Lower leg skin (tissue), 4 donors: ENCODE results near the gene BBS1. TPM values are rescaled to one million over a fixed set of nuclear protein-coding genes. Genes with fewer than 3 reads are reported as not detected.
A peak's percentile ranks its signal among the peaks of the same experiment; 100 is the strongest.

ENCODE experiments used
- DNase-seq, 2 donors: peaks; one replicate each; pipeline ENCODE4 v3.0.0-alpha.2; 2019; ENCODE audit warnings: low spot score in 2 of 2
- H3K4me3 ChIP-seq: fragments of 200-600 bp; sonication (generic); 2 replicates; pipeline ENCODE4 v1.5.1; 2017; ENCODE audit warnings: mild to moderate bottlenecking, low read depth; ENCODE audit not compliant: poor library complexity, severe bottlenecking
- POLR2A ChIP-seq, 2 donors: fragments of 450-650 bp; IDR thresholded peaks; one replicate each; pipeline ENCODE4 v1.6.1; 2016 to 2017; ENCODE audit warnings: antibody characterized with exemption in 2 of 2, mild to moderate bottlenecking in 1 of 2, moderate library complexity in 1 of 2
- WGBS, 2 donors: methylation state at CpG; one replicate each; pipeline ENCODE4 v1.1.5; 2018; 5-methylcytosine and 5-hydroxymethylcytosine counted together
- intact Hi-C: fragments of 100-400 bp; cut with DNase I; formaldehyde crosslinking; loops from one replicate; pipeline ENCODE4 v1.15.0; 2023; ENCODE audit warnings: low total_unique reads
- total RNA-seq, 4 donors: library from RNA; depleted of rRNA; stranded (reverse); fragments of >200 nt; gene quantifications; one replicate each; pipeline ENCODE4 v1.1.0, GENCODE V29; 2016
- TF ChIP-seq, protein P1 (sequence below), 3 donors: fragments of 450-650 bp; IDR thresholded peaks; one replicate each; pipeline ENCODE4 v1.5.1; 2016; ENCODE audit warnings: antibody characterized with exemption in 3 of 3, mild to moderate bottlenecking in 3 of 3, moderate library complexity in 2 of 3

Gene BBS1
- total RNA-seq, 4 donors from 2014 or later = 27.4 to 51.6 (median 37.1) TPM

DNA sequence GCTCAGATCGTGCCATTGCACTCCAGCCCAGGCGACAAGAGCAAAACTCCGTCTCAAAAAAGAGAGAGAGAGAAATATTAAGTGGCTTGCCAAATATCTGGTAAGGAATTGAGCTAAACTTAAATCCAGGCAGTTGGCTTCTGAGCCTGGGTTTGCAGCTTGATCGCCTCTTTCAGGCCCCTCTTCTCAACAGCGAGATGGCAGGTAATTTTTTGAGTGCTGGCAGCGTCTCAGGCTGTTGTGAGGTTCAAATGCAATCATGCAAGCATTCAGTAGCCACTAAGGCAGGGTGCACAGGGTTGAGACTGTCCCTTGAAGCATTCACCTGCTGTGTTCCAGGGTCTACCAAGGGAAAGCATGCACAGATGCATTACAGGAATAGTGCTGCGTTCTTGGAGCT, 58.6 kb downstream of the BBS1 start:
- TF ChIP-seq, protein P1, sequence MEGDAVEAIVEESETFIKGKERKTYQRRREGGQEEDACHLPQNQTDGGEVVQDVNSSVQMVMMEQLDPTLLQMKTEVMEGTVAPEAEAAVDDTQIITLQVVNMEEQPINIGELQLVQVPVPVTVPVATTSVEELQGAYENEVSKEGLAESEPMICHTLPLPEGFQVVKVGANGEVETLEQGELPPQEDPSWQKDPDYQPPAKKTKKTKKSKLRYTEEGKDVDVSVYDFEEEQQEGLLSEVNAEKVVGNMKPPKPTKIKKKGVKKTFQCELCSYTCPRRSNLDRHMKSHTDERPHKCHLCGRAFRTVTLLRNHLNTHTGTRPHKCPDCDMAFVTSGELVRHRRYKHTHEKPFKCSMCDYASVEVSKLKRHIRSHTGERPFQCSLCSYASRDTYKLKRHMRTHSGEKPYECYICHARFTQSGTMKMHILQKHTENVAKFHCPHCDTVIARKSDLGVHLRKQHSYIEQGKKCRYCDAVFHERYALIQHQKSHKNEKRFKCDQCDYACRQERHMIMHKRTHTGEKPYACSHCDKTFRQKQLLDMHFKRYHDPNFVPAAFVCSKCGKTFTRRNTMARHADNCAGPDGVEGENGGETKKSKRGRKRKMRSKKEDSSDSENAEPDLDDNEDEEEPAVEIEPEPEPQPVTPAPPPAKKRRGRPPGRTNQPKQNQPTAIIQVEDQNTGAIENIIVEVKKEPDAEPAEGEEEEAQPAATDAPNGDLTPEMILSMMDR (IDR thresholded peaks at IDR 0.05) = no peak
- TF ChIP-seq POLR2A (IDR thresholded peaks at IDR 0.05) = no peak
- H3K4me3 ChIP-seq = no peak overlapping the region
- WGBS, 2 donors = 80 to 86% methylated on average over 7 of the region's 7 CpGs
- intact Hi-C loops = no loop called here
- no peak for DNase-seq

DNA sequence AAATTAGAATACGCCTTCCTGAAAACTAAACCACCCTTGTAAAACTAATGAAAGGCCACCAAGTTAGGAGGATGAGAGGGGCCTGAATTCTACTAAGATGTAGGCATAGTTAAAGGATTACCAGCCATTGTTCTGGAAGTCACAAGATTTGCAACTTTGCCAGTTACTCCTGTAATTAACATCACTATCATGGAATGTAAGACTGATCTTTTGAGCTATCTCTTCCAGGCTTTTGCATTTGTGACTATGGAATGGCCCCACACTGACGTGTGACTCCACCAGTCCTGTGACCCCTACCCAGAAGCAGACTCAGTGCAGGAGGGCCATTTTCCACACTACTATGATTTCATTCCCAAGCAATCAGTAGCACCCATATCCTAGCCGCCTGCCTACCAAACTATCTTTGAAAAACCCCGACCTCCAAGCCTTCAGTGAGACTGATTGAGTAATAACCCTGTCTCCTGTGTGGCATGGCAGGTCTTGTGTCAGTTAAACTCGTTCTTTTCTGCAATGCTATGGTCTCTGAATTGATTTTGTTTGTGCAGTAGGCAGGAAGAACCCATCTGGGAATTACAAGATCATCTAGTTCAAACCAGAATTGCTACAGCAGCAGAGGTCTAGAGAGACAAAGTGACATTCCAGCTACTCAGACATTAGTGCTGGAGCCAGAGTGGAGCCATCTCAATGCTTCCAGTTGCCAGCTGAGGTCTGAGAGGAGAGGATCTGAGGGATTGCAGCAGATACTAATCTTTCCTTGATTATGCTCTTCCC, 59.8 kb downstream of the BBS1 start:
- intact Hi-C loops = no loop called here
- no peak for DNase-seq
- TF ChIP-seq, protein P1 (IDR thresholded peaks at IDR 0.05) = no peak
- no peak for TF ChIP-seq POLR2A (IDR thresholded peaks at IDR 0.05)
- no peak overlapping the region for H3K4me3 ChIP-seq
- WGBS, 2 donors = 68 to 72% methylated on average over 5 of the region's 5 CpGs

DNA sequence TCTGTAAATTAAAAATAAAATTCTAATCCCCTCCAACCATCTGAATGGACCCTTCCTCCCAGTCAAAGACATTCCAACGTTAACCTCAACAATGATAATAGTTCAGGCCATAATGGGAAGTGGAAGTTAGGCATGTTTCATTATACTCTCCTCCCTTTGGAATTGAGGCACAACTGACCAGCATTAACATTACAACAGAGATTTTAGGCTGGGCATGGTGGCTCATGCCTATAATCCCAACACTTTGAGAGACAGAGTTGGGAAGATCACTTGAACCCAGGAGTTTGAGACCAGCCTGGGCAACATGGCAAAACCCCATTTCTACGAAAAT, 60.4 kb downstream of the BBS1 start:
- no peak overlapping the region for H3K4me3 ChIP-seq
- no peak for DNase-seq
- no peak for TF ChIP-seq POLR2A (IDR thresholded peaks at IDR 0.05)
- TF ChIP-seq, protein P1 (IDR thresholded peaks at IDR 0.05) = no peak
- intact Hi-C loops = no loop called here
- WGBS, 2 donors = 72 to 80% methylated on average over 2 of the region's 2 CpGs

DNA sequence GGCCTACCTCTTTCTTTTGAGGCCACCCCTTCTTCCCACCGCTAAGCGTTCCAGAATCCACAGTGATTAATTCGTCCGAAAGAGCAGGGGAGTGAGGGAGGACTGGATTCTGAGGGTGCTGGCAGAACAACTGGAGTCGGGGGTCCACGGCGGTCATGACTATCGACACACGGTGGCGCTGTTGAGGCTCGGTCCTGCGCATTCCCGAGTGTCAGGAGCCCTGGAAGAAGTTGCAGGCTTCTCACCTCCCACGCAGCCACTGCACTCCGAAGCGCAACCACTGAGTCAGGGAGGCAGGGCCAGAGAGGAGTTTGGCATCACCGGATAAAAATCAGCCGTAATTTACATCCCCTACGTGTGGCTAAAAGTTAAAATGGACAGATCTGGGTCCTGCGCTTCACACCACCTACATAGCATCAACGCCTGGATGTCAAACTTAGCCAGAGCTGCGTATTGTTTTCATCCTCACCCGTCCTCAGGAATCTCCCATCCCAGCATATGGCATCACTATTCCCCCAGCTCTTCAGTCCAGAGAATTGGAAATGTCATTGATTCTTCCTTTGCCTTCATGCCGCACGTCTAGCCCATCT, 68.7 kb downstream of the BBS1 start:
- no peak overlapping the region for H3K4me3 ChIP-seq
- intact Hi-C loops = no loop called here
- peak; percentile 37 to 96 for DNase-seq
- TF ChIP-seq, protein P1 (IDR thresholded peaks at IDR 0.05) = peak in 1 of 3 donors; percentile 53
- TF ChIP-seq POLR2A (IDR thresholded peaks at IDR 0.05) = no peak
- WGBS, 2 donors = 20% methylated on average over 23 to 25 of the region's 25 CpGs

DNA sequence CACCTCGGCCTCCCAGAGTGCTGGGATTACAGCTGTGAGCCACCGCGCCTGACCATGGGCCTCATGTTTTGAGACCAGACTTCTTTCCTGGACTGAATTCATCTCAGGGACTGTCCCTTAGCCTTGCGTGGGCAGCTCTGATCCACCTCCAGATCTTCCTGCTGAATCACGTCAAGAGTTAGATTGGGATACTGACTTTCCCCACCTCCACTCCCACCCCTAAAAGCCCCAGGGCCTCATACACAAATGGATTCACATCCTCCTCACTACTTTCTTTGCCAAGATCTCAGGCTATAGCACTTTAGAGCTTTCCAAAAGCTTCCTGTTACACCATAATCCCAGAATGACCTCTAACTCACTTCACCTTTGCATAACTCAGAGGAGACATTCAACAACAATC, 70.4 kb downstream of the BBS1 start:
- TF ChIP-seq, protein P1 (IDR thresholded peaks at IDR 0.05) = no peak
- TF ChIP-seq POLR2A (IDR thresholded peaks at IDR 0.05) = no peak
- no peak overlapping the region for H3K4me3 ChIP-seq
- DNase-seq = no peak
- 68 to 76% methylated on average over 5 of the region's 5 CpGs for WGBS, 2 donors
- intact Hi-C loops = no loop called here
